Measurements from ENCODE around the gene FSTL4. TPM values are rescaled to one million over a fixed set of nuclear protein-coding genes. Genes with fewer than 3 reads are reported as not detected.
A peak's percentile ranks its signal among the peaks of the same experiment; 100 is the strongest.

The FSTL4 gene
- total RNA-seq, 1 donor from 2014 or later = 0.21 TPM

DNA sequence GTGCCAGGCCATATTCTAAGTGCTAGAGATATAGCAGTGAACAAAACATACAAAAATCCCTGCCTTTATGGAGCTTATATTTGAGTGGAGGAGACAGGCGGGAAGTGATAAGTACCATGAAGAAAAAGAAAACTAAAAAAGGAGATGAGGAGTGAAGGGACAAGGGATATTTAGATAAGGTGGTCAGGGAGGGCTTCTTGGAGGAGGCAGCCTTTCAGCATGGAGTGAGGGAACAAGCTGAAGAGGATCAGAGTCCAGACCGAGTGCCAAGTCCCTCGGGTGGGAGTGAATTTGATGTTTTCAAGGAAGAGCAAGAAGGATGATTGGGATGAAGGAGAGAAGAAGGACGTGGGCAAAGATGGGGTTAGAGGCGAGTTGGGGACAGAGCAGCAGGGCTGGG lies 190.5 kb downstream of the FSTL4 start:
- no peak for DNase-seq (ENCODE audit: low spot score)
- Mint-ChIP-seq H3K27me3 (ENCODE audit: unreplicated experiment) (peaks cover 4% of the 10 kb centered on the region), H3K9me3 (ENCODE audit: unreplicated experiment) (no peaks in the 10 kb centered on the region), H3K27ac (ENCODE audit: unreplicated experiment) (no peak overlapping the region), H3K36me3 (ENCODE audit: low read depth, unreplicated experiment) (no peaks in the 10 kb centered on the region), H3K4me3 (ENCODE audit: unreplicated experiment) (no peak overlapping the region), H3K4me1 (ENCODE audit: unreplicated experiment) (peaks cover 3% of the 10 kb centered on the region)
- TF ChIP-seq, protein P1, sequence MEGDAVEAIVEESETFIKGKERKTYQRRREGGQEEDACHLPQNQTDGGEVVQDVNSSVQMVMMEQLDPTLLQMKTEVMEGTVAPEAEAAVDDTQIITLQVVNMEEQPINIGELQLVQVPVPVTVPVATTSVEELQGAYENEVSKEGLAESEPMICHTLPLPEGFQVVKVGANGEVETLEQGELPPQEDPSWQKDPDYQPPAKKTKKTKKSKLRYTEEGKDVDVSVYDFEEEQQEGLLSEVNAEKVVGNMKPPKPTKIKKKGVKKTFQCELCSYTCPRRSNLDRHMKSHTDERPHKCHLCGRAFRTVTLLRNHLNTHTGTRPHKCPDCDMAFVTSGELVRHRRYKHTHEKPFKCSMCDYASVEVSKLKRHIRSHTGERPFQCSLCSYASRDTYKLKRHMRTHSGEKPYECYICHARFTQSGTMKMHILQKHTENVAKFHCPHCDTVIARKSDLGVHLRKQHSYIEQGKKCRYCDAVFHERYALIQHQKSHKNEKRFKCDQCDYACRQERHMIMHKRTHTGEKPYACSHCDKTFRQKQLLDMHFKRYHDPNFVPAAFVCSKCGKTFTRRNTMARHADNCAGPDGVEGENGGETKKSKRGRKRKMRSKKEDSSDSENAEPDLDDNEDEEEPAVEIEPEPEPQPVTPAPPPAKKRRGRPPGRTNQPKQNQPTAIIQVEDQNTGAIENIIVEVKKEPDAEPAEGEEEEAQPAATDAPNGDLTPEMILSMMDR (IDR thresholded peaks at IDR 0.05; ENCODE audit: unreplicated experiment) = no peak

DNA sequence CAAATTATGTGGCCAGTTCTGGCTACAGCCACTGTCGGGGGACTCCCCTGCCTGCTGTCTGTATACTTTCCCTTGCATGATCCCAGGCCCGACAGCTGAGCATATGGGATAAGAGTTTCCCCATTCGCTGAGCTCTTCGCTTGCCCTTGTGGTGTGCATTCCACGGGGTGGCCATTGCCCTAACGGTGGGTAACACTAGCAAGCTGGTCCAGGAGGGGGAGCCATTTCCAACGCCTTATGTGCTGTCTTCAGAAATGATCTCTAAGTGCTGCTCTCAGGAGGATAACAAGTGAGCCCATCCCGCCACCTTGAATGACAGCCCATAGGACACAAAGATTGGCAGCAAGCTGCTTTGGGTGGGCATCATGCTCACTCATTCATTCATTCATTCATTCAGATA lies 190.9 kb downstream of the FSTL4 start:
- Mint-ChIP-seq H3K9me3 (ENCODE audit: unreplicated experiment) (no peaks in the 10 kb centered on the region), H3K27me3 (ENCODE audit: unreplicated experiment) (peaks cover 3% of the 10 kb centered on the region), H3K4me1 (ENCODE audit: unreplicated experiment) (peaks cover 3% of the 10 kb centered on the region), H3K36me3 (ENCODE audit: low read depth, unreplicated experiment) (no peaks in the 10 kb centered on the region), H3K27ac (ENCODE audit: unreplicated experiment) (no peak overlapping the region), H3K4me3 (ENCODE audit: unreplicated experiment) (no peak overlapping the region)
- peak; percentile 72 for DNase-seq (ENCODE audit: low spot score)
- TF ChIP-seq, protein P1 (IDR thresholded peaks at IDR 0.05; ENCODE audit: unreplicated experiment) = peak; percentile 55

DNA sequence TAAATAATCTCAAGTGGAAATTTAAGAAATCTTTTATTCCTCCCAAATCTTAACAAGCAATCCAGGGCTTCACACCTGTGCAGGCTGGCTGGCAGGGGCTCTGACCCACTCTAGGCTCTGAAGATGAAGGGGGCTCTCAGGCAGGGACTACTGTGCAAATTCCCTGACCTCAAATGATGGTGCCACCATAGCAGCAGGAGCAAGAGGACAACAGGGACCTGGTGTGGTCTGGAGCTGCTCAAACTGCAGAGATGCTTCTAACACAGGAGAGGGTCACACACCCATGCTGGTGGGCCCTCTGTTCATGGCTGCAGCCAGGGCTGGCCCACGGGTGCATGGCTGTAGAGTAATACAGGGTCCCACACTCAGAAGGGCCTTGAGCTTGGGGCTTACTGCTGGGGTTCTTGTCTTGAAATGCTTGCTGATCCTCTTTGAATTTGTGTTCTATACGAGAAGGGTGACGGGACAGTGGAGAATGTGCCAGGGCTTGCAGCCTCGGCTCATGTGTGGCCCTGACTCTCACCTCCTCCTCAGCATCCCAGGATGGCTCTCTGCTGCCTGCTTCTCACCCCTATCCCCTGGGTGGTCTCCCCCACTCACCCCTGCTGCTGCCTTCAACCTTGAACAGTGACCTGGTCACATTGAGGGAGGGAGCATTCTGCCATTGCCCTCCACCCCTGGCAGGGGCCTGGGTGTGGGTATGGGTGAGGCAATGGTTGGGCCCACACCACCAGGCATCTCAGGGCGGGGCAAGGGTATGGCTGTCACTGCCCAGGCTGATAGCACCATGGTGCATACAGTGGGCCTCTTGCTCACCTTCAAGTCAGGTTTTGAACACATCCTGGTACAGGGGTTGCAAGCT lies 191.7 kb downstream of the FSTL4 start:
- Mint-ChIP-seq H3K27me3 (ENCODE audit: unreplicated experiment) (peaks cover 2% of the 10 kb centered on the region), H3K36me3 (ENCODE audit: low read depth, unreplicated experiment) (no peaks in the 10 kb centered on the region), H3K4me3 (ENCODE audit: unreplicated experiment) (no peak overlapping the region), H3K4me1 (ENCODE audit: unreplicated experiment) (peaks cover 3% of the 10 kb centered on the region), H3K9me3 (ENCODE audit: unreplicated experiment) (no peaks in the 10 kb centered on the region), H3K27ac (ENCODE audit: unreplicated experiment) (no peak overlapping the region)
- no peak for DNase-seq (ENCODE audit: low spot score)
- TF ChIP-seq, protein P1 (IDR thresholded peaks at IDR 0.05; ENCODE audit: unreplicated experiment) = no peak

DNA sequence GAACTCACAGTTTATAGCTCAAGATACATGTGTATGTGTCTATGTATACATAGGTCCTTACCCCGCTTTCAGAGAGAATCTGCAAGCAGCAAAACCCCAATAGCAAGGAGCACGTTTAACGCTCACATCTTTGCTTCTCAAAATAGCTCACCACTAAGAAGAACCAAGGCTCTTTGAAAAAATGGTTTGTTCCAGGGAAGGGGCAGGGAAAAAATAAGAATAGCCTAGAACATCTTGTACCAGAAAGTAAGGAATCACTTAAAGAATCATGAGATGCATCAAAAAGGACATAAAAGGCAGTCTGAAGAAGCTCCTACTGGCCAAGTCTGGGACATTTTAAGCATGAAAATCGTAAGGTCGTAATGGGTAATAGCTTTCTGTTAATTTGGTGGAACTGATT lies 196.4 kb downstream of the FSTL4 start:
- H3K36me3 Mint-ChIP-seq (ENCODE audit: low read depth, unreplicated experiment) = no peaks in the 10 kb centered on the region
- no peaks in the 10 kb centered on the region for H3K4me1 Mint-ChIP-seq (ENCODE audit: unreplicated experiment)

DNA sequence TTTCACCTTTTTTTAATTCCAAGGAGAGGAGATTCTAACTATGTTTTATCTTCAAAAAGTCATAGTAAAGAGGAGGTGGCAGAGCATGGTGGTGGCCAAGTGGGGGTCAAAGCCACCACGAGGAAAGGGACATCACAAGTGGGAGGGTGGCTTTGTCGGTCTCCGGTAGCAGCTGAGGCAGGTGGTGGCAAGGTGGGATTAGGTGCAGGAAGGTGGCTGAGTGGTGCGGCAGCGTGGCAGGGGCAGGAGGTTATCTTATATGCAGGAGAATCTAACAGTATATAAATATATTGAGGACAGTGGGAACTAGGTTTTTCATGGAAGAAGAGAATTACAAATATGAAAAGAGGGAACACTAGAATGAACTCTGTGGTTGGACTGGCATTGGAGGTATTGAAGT lies 196.8 kb downstream of the FSTL4 start:
- Mint-ChIP-seq H3K27ac (ENCODE audit: unreplicated experiment) (no peak overlapping the region), H3K4me1 (ENCODE audit: unreplicated experiment) (no peaks in the 10 kb centered on the region), H3K4me3 (ENCODE audit: unreplicated experiment) (no peak overlapping the region), H3K9me3 (ENCODE audit: unreplicated experiment) (no peaks in the 10 kb centered on the region), H3K36me3 (ENCODE audit: low read depth, unreplicated experiment) (no peaks in the 10 kb centered on the region), H3K27me3 (ENCODE audit: unreplicated experiment) (no peaks in the 10 kb centered on the region)
- TF ChIP-seq, protein P1 (IDR thresholded peaks at IDR 0.05; ENCODE audit: unreplicated experiment) = no peak
- DNase-seq (ENCODE audit: low spot score) = no peak

More for the DNA sequence above, 196.4 kb downstream of the FSTL4 start:
- H3K27me3 Mint-ChIP-seq (ENCODE audit: unreplicated experiment) = no peaks in the 10 kb centered on the region
- H3K4me3 Mint-ChIP-seq (ENCODE audit: unreplicated experiment) = no peak overlapping the region
- no peak overlapping the region for H3K27ac Mint-ChIP-seq (ENCODE audit: unreplicated experiment)
- no peaks in the 10 kb centered on the region for H3K9me3 Mint-ChIP-seq (ENCODE audit: unreplicated experiment)
- TF ChIP-seq, protein P1 (IDR thresholded peaks at IDR 0.05; ENCODE audit: unreplicated experiment) = no peak
- DNase-seq (ENCODE audit: low spot score) = no peak
